HG03025 (cell line): ENCODE measurements around the gene YIPF1.
"Not testable (repeated sequence)": the region's sequence is repeated elsewhere in the genome, so short reads cannot be mapped to it uniquely, and the experiment has no call there.

Experiments used
- ATAC-seq: cut with Tn5 transposase; IDR thresholded peaks from one replicate; pipeline ENCODE4 v1.9.1; 2021; ENCODE audit warnings: mild to moderate bottlenecking, moderate library complexity; ENCODE audit not compliant: unreplicated experiment, low FRiP score

Gene YIPF1

DNA sequence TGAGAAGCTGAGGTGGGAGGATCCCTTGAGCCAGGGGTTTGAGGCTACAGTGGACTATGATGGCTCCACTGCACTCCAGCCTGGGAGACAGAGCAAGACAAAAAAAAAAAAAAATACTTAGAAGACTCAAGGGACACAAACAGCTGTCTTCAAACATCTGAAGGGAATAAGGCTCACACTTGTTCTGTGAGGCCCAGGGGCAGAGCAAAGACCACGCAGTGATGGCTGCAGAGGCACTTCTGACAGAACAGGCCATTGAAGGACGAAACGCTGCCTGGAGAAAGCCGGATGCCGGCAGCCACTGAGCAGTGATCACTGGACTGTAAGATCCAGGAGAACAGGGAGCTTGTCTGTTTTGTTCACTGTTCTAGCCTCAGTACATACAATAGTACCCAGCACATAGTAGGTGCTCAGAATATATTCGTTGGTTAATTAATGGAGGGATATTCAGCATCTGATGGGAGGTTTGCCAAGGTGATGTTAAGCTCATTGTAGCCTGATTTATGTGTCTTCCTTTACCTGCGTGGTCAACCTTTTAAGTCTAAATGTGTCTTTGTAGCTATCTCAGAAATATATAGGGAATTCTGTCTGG is 39.4 kb downstream of the YIPF1 start:
- no peak for ATAC-seq

DNA sequence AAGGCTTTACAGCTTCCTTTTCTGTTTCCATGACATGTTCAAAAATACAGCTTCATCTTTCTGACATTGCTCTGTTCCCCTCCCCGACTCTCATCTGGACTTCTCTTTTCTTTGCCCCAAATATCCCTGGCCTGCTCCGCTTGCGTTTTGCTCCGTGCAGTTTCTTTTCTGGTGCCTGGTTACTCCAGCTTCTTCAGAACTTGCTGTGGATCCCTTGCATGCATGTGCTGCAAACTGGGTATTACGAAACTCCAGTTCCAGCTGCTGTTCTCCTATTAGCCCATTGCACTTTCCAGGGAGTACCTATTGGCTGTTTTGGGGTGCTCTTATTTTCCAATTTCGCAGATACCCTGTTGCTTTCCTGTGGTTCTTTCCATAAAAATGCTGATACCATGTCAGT is 41.6 kb downstream of the YIPF1 start:
- ATAC-seq: no peak

DNA sequence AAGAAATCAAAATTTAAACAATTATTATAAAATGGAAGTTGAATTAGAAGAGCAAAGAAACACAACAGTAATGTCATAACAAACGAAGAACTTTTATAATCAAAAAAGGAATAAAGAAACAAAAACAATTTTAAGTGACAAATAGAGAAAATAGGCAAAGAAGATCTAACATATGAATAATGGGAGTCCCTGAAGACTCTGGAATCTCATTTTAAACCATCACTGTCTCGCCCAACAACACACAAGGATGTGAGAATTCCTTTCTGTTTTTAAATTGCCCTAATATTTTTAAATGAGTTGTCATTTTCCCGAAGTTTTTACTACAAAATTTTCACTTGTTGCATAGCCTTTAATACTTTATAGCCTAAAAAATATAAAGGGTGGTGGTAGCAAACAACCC is 47.2 kb downstream of the YIPF1 start:
- no peak for ATAC-seq

DNA sequence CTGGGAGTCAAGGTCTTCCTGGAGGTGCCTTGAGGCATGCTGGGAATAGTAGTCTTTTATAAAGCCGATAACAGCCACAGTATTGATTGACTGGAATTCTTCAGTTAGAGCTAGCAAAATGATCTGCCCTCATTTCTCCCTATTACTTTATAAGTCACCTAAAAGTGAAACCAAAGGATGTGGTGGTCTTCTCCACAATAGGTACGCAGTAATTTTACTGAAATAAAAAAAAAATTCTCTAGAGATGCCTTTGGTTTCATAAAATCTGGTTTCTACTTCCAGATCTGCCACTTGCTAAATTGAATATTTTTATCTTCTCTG is 51.0 kb downstream of the YIPF1 start:
- no peak for ATAC-seq

DNA sequence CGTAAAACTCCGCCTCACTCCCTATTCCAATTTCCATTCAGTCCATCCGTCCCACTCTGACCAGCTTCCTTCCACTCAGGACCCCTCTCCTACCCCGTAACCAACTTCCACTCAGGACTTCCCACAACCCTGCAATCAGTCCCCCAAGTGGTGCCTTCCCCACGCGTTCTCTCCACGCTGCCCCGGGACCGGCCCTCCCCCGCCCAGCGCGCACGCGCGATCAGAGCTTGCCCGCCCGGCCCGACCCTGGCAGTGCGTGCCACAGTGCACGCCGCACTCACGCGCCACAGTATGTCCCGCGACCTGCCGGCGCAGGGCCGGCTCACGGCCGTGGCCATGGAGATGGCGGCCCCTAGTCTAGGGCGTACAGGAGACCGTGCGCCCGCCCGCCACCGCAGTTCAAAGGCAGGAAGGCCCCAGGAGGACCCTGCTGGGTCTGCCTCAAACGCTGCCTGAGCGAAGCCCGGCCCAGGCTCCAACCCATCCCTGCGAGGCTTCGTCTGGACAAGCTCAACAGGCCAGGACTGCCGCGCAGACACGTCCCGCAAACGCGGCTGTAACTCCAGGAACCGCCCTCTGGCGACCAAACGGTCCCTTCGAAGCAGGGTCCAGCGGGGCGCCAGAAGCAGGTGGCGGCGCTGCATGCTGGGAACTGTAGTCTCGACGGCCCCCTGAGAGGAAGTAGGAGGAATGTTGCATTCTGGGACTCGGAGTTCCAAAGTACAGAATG is 51.5 kb downstream of the YIPF1 start, which contains the start of gene NDC1:
Gene NDC1, minus strand, starts transcription at position 373 of the 730 bp plus-strand sequence. Its CDS starts 35 bp downstream, at position 338.
- peak; percentile 86 for ATAC-seq

DNA sequence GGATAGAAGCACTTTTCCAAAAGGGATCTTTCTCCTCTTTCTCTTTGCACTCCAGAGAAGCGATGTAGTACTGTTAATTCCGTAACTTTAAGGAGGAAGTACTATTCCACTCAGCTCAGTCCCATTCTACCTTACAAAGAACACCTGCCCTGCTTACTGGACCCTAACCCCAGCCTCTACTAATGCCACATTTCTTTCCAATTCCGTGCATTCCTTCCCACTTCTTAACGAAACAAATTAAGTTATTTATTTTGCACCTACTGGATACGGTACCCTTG is 52.0 kb downstream of the YIPF1 start:
- ATAC-seq: no peak

DNA sequence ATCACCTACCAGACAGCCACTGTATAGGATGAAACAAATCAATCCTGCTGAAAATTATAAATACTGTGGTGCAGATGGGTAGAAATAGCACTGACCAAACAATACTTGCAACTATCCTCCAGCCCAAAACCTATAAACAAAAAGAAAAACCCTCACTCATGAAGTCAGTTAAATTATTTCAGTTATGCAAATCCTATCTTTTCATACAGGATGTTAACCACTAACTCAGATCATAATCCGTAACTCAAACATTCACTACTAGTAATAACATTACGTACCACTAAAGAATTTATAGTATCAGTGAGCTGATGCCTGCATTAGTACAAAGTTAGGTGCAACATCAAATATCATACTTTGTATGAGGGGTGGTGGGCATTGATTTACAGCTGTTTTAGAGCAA is 54.1 kb downstream of the YIPF1 start:
- ATAC-seq: no peak

DNA sequence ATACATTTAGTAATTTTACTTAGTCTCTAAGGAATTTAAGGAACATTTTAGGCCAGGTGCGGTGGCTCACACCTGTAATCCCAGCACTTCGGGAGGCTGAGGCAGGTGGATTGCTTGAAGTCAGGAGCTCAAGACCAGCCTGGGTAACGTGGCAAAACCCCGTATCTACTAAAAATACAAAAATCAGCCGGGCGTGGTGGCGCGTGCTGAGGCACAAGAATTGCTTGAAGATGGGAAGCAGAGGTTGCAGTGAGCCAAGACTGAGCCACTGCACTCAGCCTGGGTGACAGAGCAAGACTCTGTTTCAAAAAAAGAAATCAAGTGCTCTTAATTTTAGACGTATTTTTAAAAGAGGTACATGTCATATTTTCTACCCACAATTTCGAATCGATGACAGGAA is 54.8 kb downstream of the YIPF1 start:
- no peak for ATAC-seq

DNA sequence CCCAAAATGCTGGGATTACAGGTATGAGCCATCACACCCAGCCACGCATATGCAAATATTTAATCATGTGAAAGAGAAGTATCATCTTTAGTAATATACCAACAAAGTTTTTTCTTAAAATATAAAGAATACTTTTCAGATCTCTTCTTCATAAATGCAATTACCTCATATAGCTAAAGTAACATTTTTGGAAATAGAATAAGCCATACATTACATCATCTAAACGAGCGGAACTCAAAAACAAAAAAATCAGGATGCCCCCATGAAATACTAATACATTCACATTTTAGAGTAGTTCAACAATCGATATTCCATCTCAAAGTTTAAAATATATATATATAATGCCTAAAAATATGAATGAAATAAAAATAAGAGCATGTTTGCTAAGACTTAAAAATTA is 56.2 kb downstream of the YIPF1 start:
- no peak for ATAC-seq

DNA sequence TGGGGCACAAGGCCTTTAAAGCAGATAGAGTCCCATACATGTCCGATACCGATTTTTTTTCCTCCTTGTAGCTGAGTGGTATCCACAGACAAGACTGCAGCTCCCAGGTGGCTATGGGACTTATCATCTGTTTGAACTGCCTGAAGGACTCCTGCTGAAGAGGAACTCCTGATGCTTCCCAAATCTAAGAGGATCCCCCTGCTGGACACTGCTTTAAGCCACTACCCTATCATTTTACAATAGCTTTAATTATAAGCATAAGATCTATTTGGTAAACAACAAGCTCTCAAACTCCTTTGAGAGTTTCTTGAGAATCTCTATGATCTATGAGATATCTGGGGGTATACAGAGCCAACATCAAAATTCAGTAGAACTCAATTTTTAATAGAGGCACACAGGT is 63.2 kb downstream of the YIPF1 start:
- no peak for ATAC-seq

DNA sequence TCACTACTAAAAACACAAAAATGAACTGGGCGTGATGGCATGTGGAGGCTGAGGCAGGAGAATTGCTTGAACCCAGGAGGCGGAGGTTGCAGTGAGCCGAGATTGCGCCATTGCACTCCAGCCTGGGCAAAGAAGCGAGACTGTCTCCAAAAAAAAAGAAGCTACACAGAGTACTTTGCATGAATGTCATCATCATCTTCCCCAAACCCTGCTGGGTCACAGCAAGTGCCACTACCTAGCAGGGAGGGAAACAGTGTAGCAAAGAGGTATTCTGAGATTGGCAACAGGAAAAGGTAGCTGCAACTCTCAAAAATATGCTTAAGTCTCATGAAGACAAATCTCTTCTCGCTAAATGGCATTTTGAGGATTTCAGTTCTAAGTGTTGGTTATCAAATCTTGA is 64.3 kb downstream of the YIPF1 start:
- no peak for ATAC-seq

DNA sequence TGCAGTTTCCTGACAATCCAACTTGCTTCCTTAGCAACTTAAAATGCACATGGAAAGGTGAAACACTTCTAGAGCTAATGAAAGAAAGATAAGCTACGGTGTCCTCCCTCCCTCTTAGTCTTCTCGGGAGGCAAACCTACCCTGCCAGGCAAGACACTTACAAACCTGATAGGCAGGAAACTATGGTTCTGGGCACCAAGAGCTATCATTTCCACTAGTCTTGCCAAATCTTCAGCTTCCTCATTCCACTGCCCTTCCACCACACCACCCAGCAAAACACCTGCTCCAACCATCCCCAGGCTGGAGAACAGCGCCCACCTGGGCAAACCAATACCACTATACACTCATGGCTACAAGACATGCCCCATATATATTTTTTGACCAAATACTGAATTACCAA is 66.7 kb downstream of the YIPF1 start:
- no peak for ATAC-seq

DNA sequence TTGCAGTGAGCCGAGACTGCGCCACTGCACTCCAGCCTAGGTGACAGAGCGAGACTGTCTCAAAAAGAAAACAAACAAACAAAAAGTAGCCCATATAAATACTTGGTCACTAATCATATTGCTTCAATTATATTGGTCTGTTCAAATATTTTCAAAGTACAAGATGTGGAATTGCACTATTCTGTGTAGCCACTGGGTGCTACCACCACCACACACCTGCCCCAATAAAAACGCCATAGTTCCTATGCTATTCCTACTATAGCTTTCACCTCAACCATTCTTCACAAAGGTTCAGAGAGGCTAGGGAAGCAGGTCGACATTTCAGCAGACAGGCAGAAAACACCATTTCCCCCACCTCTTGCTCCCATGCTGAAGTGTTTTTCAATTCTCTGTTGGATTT is 68.2 kb downstream of the YIPF1 start:
- no peak for ATAC-seq

DNA sequence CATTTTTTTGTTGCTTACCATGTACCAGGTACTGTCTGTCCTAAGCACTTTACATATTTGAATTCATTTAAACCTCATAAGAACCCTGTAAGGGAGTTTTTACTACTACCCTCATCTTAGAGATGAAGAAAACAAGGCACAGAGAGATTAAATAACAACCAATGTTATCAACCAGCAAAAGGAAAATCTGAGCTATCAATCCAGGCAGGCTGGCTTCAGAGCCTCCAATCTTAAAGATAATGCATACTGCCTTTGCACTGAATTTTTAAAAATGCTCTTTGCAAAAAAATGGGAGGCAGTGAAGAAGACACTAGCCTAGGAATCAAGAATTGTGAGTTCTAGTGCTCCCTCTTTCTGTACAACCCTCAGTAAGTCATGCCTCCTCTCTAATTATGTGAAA is 70.2 kb downstream of the YIPF1 start:
- ATAC-seq: no peak

DNA sequence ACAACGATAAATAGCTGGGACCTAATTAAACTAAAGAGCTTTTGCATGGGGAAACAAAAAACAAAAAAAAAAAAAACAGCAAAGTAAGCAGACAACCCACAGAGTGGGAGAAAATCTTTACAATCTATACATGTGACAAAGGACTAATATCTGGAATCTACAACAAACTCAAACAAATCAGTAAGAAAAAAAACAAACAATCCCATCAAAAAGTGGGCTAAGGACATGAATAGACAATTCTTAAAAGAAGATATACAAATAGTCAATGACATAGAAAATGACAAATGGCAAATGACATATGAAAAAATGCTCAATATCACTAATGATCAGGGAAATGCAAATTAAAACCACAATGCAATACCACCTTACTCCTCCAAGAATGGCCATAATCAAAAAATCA is 73.0 kb downstream of the YIPF1 start:
- not testable (repeated sequence) for ATAC-seq

DNA sequence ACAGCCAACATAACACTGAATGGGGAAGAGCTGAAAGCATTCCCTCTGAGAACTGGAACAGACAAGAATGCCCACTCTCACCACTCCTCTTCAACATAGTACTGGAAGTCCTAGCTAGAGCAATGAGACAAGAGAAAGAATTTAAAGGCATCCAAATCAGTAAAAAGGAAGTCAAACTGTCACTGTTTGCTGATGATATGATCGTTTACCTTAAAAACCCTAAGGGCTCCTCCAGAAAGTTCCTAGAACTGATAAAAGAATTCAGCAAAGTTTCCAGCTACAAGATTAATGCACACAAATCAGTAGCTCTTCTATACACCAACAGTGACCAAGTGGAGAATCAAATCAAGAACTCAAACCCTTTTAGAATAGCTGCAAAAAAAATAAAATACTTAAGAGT is 74.1 kb downstream of the YIPF1 start:
- not testable (repeated sequence) for ATAC-seq

DNA sequence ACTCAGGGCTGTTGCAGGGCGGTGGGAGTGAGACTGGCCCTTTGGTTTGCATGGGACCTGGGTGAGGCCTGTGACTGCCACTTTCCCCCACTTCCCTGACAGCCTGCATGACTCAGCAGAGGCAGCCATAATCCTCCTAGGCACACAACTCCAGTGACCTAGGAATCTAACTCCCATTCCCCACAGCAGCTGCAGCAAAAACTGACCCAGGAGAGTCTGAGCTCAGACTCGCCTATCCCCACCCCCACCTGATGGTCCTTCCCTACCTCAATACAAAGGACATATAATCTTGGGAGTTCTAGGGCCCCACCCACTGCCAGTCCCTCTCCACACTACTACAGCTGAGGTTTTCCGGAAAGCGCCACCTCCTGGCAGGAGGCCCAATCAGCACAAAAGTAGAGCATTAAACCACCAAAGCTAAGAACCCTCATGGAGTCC is 78.2 kb downstream of the YIPF1 start:
- no peak for ATAC-seq

DNA sequence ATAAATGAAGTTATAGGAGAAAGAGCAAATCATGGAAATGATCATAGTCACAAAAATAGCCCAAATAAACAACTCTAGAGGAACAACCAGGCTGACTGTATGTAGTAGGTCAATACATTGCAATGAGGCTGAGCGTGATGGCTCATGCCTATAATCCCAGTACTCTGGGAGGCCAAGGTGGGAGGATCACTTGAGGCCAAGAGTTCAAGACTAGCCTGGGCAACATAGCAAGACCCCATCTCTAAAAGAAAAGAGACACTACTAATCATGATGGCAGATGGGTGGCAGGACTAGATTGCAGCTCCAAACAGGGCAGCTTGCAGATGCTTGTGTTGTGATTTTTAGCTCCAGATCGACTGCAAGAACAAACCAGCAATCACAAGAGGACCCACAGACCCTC is 79.1 kb downstream of the YIPF1 start:
- no peak for ATAC-seq

DNA sequence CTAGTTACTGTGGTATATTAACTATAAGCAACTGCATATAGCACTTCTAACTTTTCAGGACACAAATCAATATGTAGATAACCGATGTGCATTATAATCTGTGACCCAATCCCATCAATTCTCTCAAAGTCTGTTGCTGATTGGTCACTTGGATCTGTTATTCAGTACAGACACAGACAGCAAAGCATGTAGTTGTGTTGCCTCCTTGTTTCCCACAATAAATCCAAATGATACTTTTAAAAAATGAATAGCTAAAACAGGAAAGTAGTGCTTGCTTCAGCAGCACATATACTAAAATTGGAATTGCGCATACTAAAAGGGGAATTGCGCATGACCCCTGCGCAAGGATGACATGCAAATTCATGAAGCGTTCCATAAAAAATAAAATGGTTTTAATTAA is 79.6 kb downstream of the YIPF1 start:
- ATAC-seq: no peak

DNA sequence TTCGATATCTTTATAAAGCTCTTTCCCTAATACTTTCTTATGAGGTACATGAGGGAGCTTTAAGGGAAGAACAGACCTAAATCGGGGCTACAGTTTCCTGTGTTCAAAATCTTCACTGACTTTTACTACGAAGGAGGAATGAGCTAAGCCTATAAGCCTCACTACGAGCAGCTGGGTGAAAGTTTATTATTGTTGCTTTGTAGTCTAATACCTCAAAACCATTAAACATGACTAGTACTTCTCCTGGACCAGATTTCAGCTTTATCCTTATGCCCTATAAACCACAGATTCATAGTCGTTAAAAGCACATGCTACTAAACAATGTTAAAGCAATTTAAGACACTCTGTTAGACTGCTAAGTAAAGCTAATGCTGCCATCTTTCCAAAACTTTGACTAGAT is 81.7 kb downstream of the YIPF1 start:
- no peak for ATAC-seq

DNA sequence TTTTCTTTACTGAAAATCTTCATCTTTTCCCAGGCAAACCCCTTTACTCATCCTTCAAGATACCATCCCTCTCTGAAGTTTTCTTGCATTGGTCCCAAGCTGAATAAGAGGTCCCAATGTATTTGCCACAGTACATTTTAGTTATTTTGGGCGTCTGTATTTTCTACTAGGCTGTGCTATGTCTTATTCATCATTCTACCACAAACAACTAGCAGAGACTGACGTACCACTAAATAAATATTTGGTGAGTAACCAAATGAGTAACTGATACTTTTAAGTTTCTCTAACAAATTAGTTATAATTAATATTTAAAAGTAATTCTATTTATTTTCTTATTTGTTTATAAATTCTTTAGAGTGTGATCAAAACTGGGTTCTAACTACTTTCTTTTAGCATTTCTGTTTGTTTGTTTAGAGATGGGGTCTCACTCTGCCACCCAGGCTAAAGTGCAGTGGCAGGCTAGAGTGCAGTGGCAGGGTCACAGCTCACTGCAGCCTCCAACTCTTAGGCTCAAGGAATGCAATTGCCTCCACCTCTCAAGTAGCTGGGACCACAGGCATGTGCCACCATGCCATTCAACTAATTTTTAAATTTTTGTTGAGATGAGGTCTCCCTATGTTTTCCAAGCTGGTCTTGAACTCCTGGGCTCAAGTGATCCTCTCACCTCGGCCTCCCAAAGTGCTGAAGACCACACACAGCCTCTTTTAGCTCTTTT is 84.6 kb downstream of the YIPF1 start:
- ATAC-seq: no peak

DNA sequence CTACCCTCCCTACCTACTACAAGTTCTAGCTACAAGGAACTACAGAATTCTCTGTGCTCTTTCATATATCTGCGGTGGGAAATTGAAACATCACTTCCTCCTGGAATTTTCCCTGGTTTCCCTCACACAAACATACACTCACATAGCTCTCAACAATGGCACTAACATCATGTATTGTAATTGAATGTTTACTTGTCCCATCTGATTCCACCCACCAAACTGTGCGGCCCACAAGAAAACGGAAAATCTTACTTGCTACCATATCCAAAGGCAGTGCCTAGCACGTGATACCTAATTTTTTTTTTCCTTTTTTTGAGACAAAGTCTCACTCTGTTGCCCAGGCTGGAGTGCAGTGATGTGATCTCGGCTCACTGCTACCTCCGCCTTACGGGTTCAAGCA is 85.4 kb downstream of the YIPF1 start:
- ATAC-seq: no peak
